Measurements from ENCODE around the gene ZNF3. TPM values are rescaled to one million over a fixed set of nuclear protein-coding genes. Genes with fewer than 3 reads are reported as not detected.

Gene ZNF3
- polyA plus RNA-seq, 4 donors = 20.3 to 55.2 (median 27.2) TPM

DNA sequence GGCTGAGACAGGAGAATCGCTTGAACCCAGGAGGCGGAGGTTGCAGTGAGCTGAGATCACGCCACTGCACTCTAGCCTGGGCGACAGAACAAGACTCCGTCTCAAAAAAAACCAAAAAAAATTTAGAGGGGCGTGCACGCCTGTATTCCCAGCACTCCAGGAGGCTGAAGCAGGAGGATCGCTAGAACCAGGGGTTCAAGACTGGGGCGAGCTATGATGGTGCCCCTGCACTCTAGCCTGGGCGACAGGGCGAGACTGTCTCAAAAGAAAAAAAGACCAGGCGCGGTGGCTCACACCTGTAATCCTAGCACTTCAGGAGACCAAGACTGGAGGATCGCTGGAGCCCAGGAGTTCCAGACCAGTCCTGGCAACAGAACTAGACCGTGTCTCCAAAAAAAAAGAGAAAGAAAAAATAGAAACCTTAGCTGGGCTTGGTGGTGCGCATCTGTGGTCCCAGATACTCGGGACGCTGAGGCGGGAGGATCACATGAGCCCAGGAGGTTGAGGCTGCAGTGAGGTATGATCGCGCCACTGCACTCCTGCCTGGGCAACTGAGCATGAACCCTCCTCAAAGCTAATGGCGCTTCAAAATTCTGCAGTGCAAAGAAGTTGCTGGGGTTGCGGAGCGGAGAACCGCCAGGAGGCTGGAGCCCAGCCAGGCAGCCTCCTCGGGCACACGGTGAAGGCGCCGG, 44.9 kb upstream of the ZNF3 start:
- Histone ChIP-seq H3K4me3 (ENCODE audit: low read depth in 1 of 3, low read length in 3 of 3) (peak overlapping the region; percentile 60 to 94 (median 81)), H3K27ac (ENCODE audit: low read depth in 1 of 3, low read length in 2 of 3) (peak overlapping the region; percentile 94 to 97 (median 95)), H3K36me3 (ENCODE audit: control insufficient read depth in 3 of 3, insufficient read depth in 2 of 3, low read depth in 1 of 3, low read length in 3 of 3) (peaks cover 0 to 5% (median 0%) of the 10 kb centered on the region in 3 donors), H3K4me1 (ENCODE audit: control insufficient read depth in 3 of 3, insufficient read depth in 2 of 3, low read depth in 1 of 3, low read length in 2 of 3) (peaks cover 3 to 30% (median 5%) of the 10 kb centered on the region in 3 donors), H3K9me3 (ENCODE audit: control insufficient read depth in 2 of 2, insufficient read depth in 1 of 2, low read depth in 1 of 2, low read length in 1 of 2) (no peaks in the 10 kb centered on the region), H3K27me3 (ENCODE audit: control insufficient read depth in 3 of 3, insufficient read depth in 3 of 3, low read length in 3 of 3) (no peaks in the 10 kb centered on the region)
- WGBS, 3 donors = 5 to 10% (median 6%) methylated on average over 28 to 29 of the region's 29 CpGs
- DNase-seq = no peak
- no peak for FAIRE-seq

GRCh38 chr7:100124301-100125230, 43.0 kb upstream of the ZNF3 start:
- Histone ChIP-seq H3K4me3 (ENCODE audit: low read depth in 1 of 3, low read length in 3 of 3) (no peak overlapping the region), H3K27me3 (ENCODE audit: control insufficient read depth in 3 of 3, insufficient read depth in 3 of 3, low read length in 3 of 3) (no peaks in the 10 kb centered on the region), H3K4me1 (ENCODE audit: control insufficient read depth in 3 of 3, insufficient read depth in 2 of 3, low read depth in 1 of 3, low read length in 2 of 3) (peaks cover 5 to 36% (median 6%) of the 10 kb centered on the region in 3 donors), H3K36me3 (ENCODE audit: control insufficient read depth in 3 of 3, insufficient read depth in 2 of 3, low read depth in 1 of 3, low read length in 3 of 3) (peaks cover 0 to 5% (median 0%) of the 10 kb centered on the region in 3 donors), H3K27ac (ENCODE audit: low read depth in 1 of 3, low read length in 2 of 3) (peak overlapping the region; percentile 17 to 97 (median 64)), H3K9me3 (ENCODE audit: control insufficient read depth in 2 of 2, insufficient read depth in 1 of 2, low read depth in 1 of 2, low read length in 1 of 2) (no peaks in the 10 kb centered on the region)
- FAIRE-seq (no peak), DNase-seq (peak; percentile 39 to 70)
- whole genome bisulfite sequencing, 3 donors = 61 to 72% (median 69%) methylated on average over 4 of the region's 4 CpGs

- H3K36me3 ChIP-seq (ENCODE audit: control insufficient read depth in 3 of 3, insufficient read depth in 2 of 3, low read depth in 1 of 3, low read length in 3 of 3) = peaks cover 0 to 5% (median 0%) of the 10 kb centered on the region in 3 donors
- H3K9me3 ChIP-seq (ENCODE audit: control insufficient read depth in 2 of 2, insufficient read depth in 1 of 2, low read depth in 1 of 2, low read length in 1 of 2) = no peaks in the 10 kb centered on the region
- H3K27ac ChIP-seq (ENCODE audit: low read depth in 1 of 3, low read length in 2 of 3) = no peak overlapping the region
- no peak overlapping the region for H3K4me3 ChIP-seq (ENCODE audit: low read depth in 1 of 3, low read length in 3 of 3)
- DNase-seq (no peak), FAIRE-seq (no peak)
- peaks cover 5 to 35% (median 6%) of the 10 kb centered on the region in 3 donors for H3K4me1 ChIP-seq (ENCODE audit: control insufficient read depth in 3 of 3, insufficient read depth in 2 of 3, low read depth in 1 of 3, low read length in 2 of 3)
- no peaks in the 10 kb centered on the region for H3K27me3 ChIP-seq (ENCODE audit: control insufficient read depth in 3 of 3, insufficient read depth in 3 of 3, low read length in 3 of 3)
- WGBS, 3 donors = 92 to 100% (median 96%) methylated on average over 1 of the region's 1 CpG
Observed at GRCh38 chr7:100122568-100122967, 41.0 kb upstream of the ZNF3 start.

DNA sequence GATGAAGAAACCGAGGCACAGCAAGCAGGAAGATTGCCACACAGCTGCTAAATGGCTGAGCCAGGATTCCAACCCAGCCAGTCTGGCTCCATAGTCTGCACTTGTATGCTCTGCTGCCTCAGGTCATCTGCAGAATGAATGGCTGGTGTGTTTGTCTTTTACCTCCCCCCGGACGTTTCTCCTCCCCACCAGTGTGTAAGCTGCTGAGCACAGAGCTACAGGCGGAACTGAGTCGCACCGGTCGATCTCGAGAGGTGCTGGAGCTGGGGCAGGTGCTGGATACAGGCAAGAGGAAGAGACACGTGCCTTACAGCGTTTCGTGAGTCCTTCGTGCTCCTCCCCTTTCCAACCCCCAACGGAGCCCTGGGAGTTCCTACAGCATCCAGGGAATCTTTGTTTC, 40.5 kb upstream of the ZNF3 start:
- Histone ChIP-seq H3K27ac (ENCODE audit: low read depth in 1 of 3, low read length in 2 of 3) (no peak overlapping the region), H3K4me1 (ENCODE audit: control insufficient read depth in 3 of 3, insufficient read depth in 2 of 3, low read depth in 1 of 3, low read length in 2 of 3) (peaks cover 5 to 35% (median 6%) of the 10 kb centered on the region in 3 donors)
- no peak for FAIRE-seq

GRCh38 chr7:100120733-100121036, 39.2 kb upstream of the ZNF3 start:
- Histone ChIP-seq H3K9me3 (ENCODE audit: control insufficient read depth in 2 of 2, insufficient read depth in 1 of 2, low read depth in 1 of 2, low read length in 1 of 2) (no peaks in the 10 kb centered on the region), H3K4me3 (ENCODE audit: low read depth in 1 of 3, low read length in 3 of 3) (peak overlapping the region in 1 of 3 donors; percentile 68), H3K4me1 (ENCODE audit: control insufficient read depth in 3 of 3, insufficient read depth in 2 of 3, low read depth in 1 of 3, low read length in 2 of 3) (peaks cover 5 to 30% (median 6%) of the 10 kb centered on the region in 3 donors), H3K27me3 (ENCODE audit: control insufficient read depth in 3 of 3, insufficient read depth in 3 of 3, low read length in 3 of 3) (no peaks in the 10 kb centered on the region), H3K27ac (ENCODE audit: low read depth in 1 of 3, low read length in 2 of 3) (peak overlapping the region in 2 of 3 donors; percentile 25 to 91), H3K36me3 (ENCODE audit: control insufficient read depth in 3 of 3, insufficient read depth in 2 of 3, low read depth in 1 of 3, low read length in 3 of 3) (peaks cover 0 to 5% (median 0%) of the 10 kb centered on the region in 3 donors)
- DNase-seq (no peak), FAIRE-seq (no peak)
- 33 to 55% (median 44%) methylated on average over 1 of the region's 1 CpG for WGBS, 3 donors

More for the DNA sequence above, 40.5 kb upstream of the ZNF3 start:
- H3K4me3 ChIP-seq (ENCODE audit: low read depth in 1 of 3, low read length in 3 of 3) = no peak overlapping the region
- peaks cover 0 to 5% (median 0%) of the 10 kb centered on the region in 3 donors for H3K36me3 ChIP-seq (ENCODE audit: control insufficient read depth in 3 of 3, insufficient read depth in 2 of 3, low read depth in 1 of 3, low read length in 3 of 3)
- no peaks in the 10 kb centered on the region for H3K9me3 ChIP-seq (ENCODE audit: control insufficient read depth in 2 of 2, insufficient read depth in 1 of 2, low read depth in 1 of 2, low read length in 1 of 2)
- peak in 1 of 2 donors; percentile 62 for DNase-seq
- 13 to 66% (median 34%) methylated on average over 12 to 13 of the region's 13 CpGs for WGBS, 3 donors
- H3K27me3 ChIP-seq (ENCODE audit: control insufficient read depth in 3 of 3, insufficient read depth in 3 of 3, low read length in 3 of 3) = no peaks in the 10 kb centered on the region

- DNase-seq = peak in 1 of 2 donors; percentile 51
- peak overlapping the region; percentile 59 to 91 (median 65) for H3K27ac ChIP-seq (ENCODE audit: low read depth in 1 of 3, low read length in 2 of 3)
- FAIRE-seq = no peak
- H3K27me3 ChIP-seq (ENCODE audit: control insufficient read depth in 3 of 3, insufficient read depth in 3 of 3, low read length in 3 of 3) = no peaks in the 10 kb centered on the region
- peaks cover 5 to 24% (median 6%) of the 10 kb centered on the region in 3 donors for H3K4me1 ChIP-seq (ENCODE audit: control insufficient read depth in 3 of 3, insufficient read depth in 2 of 3, low read depth in 1 of 3, low read length in 2 of 3)
- no peaks in the 10 kb centered on the region for H3K9me3 ChIP-seq (ENCODE audit: control insufficient read depth in 2 of 2, insufficient read depth in 1 of 2, low read depth in 1 of 2, low read length in 1 of 2)
- WGBS, 3 donors = 22 to 42% (median 33%) methylated on average over 19 of the region's 19 CpGs
- peaks cover 0 to 7% (median 0%) of the 10 kb centered on the region in 3 donors for H3K36me3 ChIP-seq (ENCODE audit: control insufficient read depth in 3 of 3, insufficient read depth in 2 of 3, low read depth in 1 of 3, low read length in 3 of 3)
- H3K4me3 ChIP-seq (ENCODE audit: low read depth in 1 of 3, low read length in 3 of 3) = peak overlapping the region; percentile 50 to 68 (median 63)
Observed at GRCh38 chr7:100119970-100120732, 38.6 kb upstream of the ZNF3 start.

GRCh38 chr7:100119072-100119969, 37.8 kb upstream of the ZNF3 start, which contains the start of the genes CNPY4 and TAF6:
Gene CNPY4, plus strand, starts transcription at chr7:100119634. Its CDS starts 111 bp downstream, at chr7:100119745.
Gene TAF6, minus strand, starts transcription at chr7:100119358. Its CDS starts 5,149 bp downstream, at chr7:100114209.
- DNase-seq (peak; percentile 95 to 96), FAIRE-seq (no peak)
- WGBS, 3 donors = 0% methylated on average over 49 of the region's 49 CpGs
- Histone ChIP-seq H3K9me3 (ENCODE audit: control insufficient read depth in 2 of 2, insufficient read depth in 1 of 2, low read depth in 1 of 2, low read length in 1 of 2) (no peaks in the 10 kb centered on the region), H3K4me3 (ENCODE audit: low read depth in 1 of 3, low read length in 3 of 3) (peak within 1 kb of the TSS; percentile 55 to 68 (median 63)), H3K36me3 (ENCODE audit: control insufficient read depth in 3 of 3, insufficient read depth in 2 of 3, low read depth in 1 of 3, low read length in 3 of 3) (peaks cover 0 to 15% (median 0%) of the 10 kb centered on the region in 3 donors), H3K27ac (ENCODE audit: low read depth in 1 of 3, low read length in 2 of 3) (peak within 1 kb of the TSS; percentile 59 to 91 (median 65)), H3K27me3 (ENCODE audit: control insufficient read depth in 3 of 3, insufficient read depth in 3 of 3, low read length in 3 of 3) (no peaks in the 10 kb centered on the region), H3K4me1 (ENCODE audit: control insufficient read depth in 3 of 3, insufficient read depth in 2 of 3, low read depth in 1 of 3, low read length in 2 of 3) (peaks cover 2 to 19% (median 6%) of the 10 kb centered on the region in 3 donors)
